GM12865 (cell line): ENCODE results near the gene HOXB1.

ENCODE experiments used
- DNase-seq: peaks from one replicate; pipeline ENCODE4 v3.0.0; 2010; ENCODE audit warnings: low read depth
- H3K4me3 ChIP-seq: 2 replicates; pipeline ENCODE4 v1.5.1; 2011; ENCODE audit warnings: mild to moderate bottlenecking, low read depth, low read length, control low read depth
- TF ChIP-seq, protein P1 (sequence below): IDR thresholded peaks from 2 replicates; pipeline ENCODE4 v1.5.1; 2011; ENCODE audit warnings: low read length, control low read depth, low read depth, inconsistent platforms; ENCODE audit not compliant: insufficient read depth; ENCODE audit errors: missing control alignments

The HOXB1 gene

DNA sequence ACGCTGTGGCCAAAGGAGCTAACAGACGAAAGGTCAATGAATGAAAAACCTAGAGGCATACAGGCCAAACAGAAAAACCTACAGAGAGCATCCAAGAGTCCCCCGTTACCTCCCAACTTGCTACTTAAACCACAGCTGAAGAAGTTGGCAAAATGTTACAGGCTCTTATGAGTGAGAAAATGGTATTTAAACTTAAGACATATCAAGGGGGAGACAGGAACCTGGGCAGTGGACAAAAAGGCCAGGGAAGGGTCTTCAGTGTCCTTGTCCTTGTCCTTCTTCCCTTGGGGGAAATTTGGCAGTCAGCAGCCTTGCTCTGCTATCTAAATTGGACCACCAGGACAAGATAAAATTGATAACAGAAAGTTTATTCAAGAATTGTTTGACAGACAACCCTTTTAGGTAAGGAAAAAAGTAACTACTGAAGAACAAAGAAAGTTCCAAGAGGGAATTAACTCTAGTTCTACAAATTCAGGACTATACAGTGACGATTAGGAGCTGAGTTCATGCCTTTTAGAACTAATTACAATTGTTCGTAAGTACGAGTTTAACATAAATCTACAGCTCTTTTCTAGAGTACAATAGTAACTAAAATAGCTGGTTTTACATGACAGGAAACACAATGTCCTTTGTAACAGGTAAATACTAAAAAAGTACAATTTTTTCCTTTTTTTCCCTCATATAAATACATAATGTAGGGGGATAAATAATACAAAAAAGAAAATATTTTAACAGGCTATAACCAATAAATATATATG lies 17.9 kb upstream of the HOXB1 start:
- no peak for DNase-seq
- H3K4me3 ChIP-seq, result no peak overlapping the region
- TF ChIP-seq, protein P1, sequence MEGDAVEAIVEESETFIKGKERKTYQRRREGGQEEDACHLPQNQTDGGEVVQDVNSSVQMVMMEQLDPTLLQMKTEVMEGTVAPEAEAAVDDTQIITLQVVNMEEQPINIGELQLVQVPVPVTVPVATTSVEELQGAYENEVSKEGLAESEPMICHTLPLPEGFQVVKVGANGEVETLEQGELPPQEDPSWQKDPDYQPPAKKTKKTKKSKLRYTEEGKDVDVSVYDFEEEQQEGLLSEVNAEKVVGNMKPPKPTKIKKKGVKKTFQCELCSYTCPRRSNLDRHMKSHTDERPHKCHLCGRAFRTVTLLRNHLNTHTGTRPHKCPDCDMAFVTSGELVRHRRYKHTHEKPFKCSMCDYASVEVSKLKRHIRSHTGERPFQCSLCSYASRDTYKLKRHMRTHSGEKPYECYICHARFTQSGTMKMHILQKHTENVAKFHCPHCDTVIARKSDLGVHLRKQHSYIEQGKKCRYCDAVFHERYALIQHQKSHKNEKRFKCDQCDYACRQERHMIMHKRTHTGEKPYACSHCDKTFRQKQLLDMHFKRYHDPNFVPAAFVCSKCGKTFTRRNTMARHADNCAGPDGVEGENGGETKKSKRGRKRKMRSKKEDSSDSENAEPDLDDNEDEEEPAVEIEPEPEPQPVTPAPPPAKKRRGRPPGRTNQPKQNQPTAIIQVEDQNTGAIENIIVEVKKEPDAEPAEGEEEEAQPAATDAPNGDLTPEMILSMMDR, result no peak

DNA sequence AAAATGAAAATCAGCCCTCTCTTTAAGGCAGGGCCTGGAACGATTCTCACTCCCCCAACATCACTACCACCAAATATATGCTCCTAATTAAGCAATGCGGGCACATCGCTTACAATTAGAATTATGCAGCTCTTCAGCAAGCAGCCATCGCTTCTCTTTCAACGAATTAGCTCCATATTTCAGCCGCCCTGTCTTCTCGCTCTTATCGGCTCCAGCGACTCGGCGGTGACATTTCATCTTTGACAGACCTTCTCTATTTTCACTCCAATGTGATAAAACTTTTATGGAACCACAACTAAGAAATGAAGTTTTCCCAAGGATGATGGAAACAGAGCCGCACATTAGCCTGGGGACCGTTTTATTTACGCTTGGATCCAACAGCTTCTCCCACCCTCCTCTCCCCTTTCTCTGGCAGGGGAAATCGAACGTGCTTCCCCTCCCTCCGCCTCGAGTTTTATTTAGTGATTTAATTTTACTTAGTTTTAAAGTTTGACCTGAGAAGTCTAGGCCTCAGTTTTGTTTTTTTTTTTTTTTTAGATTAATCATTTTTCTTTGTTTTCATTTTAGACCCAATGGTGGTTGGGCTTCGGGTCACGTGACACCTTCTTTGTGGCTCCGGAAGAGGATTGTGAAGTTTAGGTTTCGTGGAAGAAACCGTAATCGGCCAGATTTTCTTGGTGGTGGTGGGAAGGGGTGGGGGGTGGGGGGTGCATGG lies 17.2 kb upstream of the HOXB1 start:
- TF ChIP-seq, protein P1, result no peak
- DNase-seq, result no peak
- H3K4me3 ChIP-seq, result no peak overlapping the region

DNA sequence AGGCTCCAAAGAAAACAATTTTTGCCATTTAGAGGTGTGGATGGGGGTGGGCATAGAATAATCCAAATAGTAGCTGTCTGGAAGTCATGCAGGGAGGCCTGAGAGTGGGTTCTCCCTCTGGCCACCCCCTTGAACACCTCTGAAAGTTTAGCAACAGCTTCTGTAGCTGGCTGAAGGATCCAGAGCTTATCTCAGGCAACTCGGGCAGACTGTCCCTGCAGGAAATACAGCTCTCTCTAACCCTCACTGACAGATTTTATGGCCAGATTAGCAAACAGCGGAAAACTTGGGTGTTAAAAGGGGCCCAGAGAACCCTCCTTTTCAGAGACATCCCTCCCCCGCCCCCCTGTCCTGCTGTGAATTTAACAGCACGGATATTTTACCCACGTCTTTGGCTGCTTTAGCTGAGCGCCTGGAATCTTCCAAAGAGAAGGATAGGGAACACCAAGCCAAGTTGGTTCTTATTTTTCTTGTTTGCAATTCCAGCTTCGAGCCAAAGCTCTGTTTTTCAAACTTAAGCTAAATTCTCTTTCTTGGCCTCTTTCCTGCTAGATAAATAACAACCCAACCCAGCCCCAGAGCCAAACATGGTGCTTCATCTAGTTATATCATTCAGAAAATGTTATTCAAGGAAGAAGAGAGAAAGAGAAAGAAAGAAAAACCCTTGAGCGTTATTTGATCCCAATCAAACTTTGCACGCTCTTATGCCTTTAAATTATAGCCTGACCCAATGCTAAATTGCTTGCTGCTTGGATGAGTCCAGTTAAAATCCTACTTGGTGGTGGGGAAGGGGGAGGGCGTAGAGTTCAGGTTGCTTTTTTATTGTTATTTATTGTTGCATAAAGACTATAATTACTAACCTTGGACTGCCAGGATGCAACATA lies 16.4 kb upstream of the HOXB1 start:
- TF ChIP-seq, protein P1, result no peak
- no peak overlapping the region for H3K4me3 ChIP-seq
- no peak for DNase-seq

DNA sequence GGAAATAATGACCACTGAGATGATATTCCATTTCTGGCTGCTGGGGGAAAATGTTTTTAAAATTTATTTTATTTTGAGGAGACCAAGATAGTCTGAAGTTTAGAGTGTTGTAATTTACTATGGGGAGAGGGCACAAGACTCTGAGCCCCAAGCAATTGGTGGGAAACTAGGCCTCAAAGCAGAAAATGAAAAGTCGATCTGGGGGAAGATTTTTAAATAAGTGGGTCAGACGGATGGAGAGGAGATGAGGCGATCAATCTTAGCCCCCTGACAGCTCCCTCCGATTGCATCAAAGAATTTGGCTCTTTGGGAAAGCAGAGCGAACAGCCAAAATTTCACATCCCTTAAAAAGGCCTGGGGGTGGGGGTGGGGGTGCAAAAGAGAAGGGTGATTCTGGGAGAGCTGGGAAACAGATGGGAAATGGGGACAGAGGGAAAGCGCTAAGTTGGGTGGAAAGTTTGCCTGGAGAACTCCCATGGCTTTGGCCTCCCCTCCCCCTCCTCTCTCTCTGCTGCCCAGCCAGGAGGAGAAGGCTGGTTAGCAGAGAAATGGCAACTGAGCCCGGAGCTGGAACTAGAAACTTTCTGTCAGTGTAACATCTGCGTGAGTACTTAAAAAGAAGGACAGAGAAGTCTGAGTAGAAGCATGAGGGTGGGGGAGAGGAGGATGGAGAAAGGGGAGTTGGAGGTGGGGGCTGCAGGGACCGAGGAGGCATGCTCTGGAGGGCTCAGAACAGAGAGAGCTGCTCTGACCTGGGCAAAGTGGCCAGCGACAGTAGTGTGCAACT lies 15.5 kb upstream of the HOXB1 start:
- no peak overlapping the region for H3K4me3 ChIP-seq
- TF ChIP-seq, protein P1, result no peak
- DNase-seq, result no peak

DNA sequence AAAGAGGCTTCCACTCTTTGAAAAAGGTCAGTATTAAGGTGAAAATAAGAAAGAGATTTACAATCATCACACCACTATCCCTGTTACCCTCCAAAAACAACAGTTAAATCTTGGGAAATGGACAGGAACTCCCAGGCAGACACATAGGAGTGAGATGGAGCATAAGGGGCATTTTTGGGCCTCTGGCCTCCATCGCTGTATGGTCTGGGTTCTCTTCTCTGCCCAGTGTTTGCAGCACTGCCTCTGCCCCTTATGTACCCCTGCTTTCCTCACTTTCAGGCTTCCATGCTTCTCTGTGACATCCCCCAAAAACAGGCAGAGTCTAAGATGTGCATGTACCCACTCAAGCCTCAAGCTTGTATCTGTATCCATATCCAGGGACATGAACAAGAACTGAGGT lies 14.7 kb upstream of the HOXB1 start:
- no peak for DNase-seq
- TF ChIP-seq, protein P1, result no peak
- no peak overlapping the region for H3K4me3 ChIP-seq

DNA sequence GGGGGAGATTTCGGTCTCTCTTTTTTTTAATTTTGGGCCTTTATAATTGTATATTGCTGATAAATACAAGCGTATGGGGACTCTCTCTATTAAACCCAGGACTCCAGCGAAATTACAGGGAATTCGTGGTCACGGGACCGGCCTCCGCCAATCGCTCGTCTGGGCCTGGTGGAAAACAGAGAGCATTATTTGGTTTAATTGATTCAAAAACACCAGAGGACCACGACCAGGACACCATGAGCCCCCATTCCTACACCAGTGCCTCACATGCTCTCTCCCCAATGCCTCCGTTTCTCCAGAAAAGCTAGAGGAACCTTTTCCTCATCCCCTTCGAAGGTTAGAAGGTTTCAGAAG lies 14.2 kb upstream of the HOXB1 start, which contains the start of gene HOXB2:
Gene HOXB2, minus strand, starts transcription at position 88 of the 354 bp plus-strand sequence. CDS start 198 bp downstream, outside the sequence.
- TF ChIP-seq, protein P1, result no peak
- no peak within 1 kb of the TSS for H3K4me3 ChIP-seq
- no peak for DNase-seq
